Hypothalamus (tissue), 51 donors: ENCODE data around the gene MPI.
"Not testable (repeated sequence)": the region's sequence is repeated elsewhere in the genome, so short reads cannot be mapped to it uniquely, and the experiment has no call there.

ENCODE experiments used
- DNase-seq, 51 donors: peaks; one replicate each; lab custom pipeline; 2025; lab: John Stamatoyannopoulos, UW

The MPI gene

GRCh38 chr15:74863239-74864056, 26.4 kb upstream of the MPI start:
- no peak for DNase-seq

- no peak for DNase-seq
Measured at GRCh38 chr15:74864296-74864695, 25.5 kb upstream of the MPI start.

GRCh38 chr15:74865316-74865715, 24.5 kb upstream of the MPI start:
- no peak for DNase-seq

GRCh38 chr15:74866090-74866489, 23.8 kb upstream of the MPI start:
- DNase-seq, result no peak

GRCh38 chr15:74867466-74868038, 22.3 kb upstream of the MPI start:
- DNase-seq, result no peak

GRCh38 chr15:74868059-74868458, 21.8 kb upstream of the MPI start:
- DNase-seq, result peak in 1 of 51 donors; percentile 13

- DNase-seq, result no peak
Measured at GRCh38 chr15:74869372-74869725, 20.5 kb upstream of the MPI start.

- DNase-seq, result peak in 31 of 51 donors; percentile 3 to 53 (median 24)
Measured at GRCh38 chr15:74869726-74870407, 20.0 kb upstream of the MPI start.

GRCh38 chr15:74870436-74871215, 19.2 kb upstream of the MPI start:
- no peak for DNase-seq

GRCh38 chr15:74872702-74873035, 17.2 kb upstream of the MPI start:
- no peak for DNase-seq

- peak; percentile 77 to 100 (median 95) for DNase-seq
Measured at GRCh38 chr15:74873036-74873755, 16.6 kb upstream of the MPI start, which contains the start of gene SCAMP2. SCAMP2 (minus strand) TSS chr15:74873365; CDS start chr15:74873255, 110 bp downstream.

- peak in 6 of 51 donors; percentile 13 to 62 (median 36) for DNase-seq
Measured at GRCh38 chr15:74873756-74874424, 16.0 kb upstream of the MPI start.

- no peak for DNase-seq
Measured at GRCh38 chr15:74878273-74878672, 11.6 kb upstream of the MPI start.

GRCh38 chr15:74882528-74882927, 7.3 kb upstream of the MPI start:
- no peak for DNase-seq

GRCh38 chr15:74884428-74885223, 5.2 kb upstream of the MPI start:
- no peak for DNase-seq

- no peak for DNase-seq
Measured at GRCh38 chr15:74885461-74885860, 4.4 kb upstream of the MPI start.

- not testable (repeated sequence) for DNase-seq
Measured at GRCh38 chr15:74887537-74888193, 2.2 kb upstream of the MPI start.

- no peak for DNase-seq
Measured at GRCh38 chr15:74888716-74889115, 1.1 kb upstream of the MPI start.
